ENCODE data around the gene CYP4F12.

- TF ChIP-seq CTCF (IDR thresholded peaks at IDR 0.05), result no peak
- no peak for TF ChIP-seq HOXB13 (CRISPR knock-in tag; IDR thresholded peaks at IDR 0.05; ENCODE audit: low read depth)
- no peak for TF ChIP-seq BHLHE40 (IDR thresholded peaks at IDR 0.05; ENCODE audit: low read depth, low read length)
- no peak for TF ChIP-seq EP300 (IDR thresholded peaks at IDR 0.05)
- TF ChIP-seq MAX (IDR thresholded peaks at IDR 0.05), result no peak
- TF ChIP-seq REST (IDR thresholded peaks at IDR 0.05), result no peak
- TF ChIP-seq RFX5 (IDR thresholded peaks at IDR 0.05), result no peak
- no peak for TF ChIP-seq CHD2 (IDR thresholded peaks at IDR 0.05; ENCODE audit: low read length, partially characterized antibody)
These were observed 29.6 kb downstream of the CYP4F12 start for GRCh38 chr19:15702534-15702930.
